Smooth muscle cell of the pulmonary artery (primary cell): ENCODE measurements around the gene PEX16. TPM values are rescaled to one million over a fixed set of nuclear protein-coding genes. Genes with fewer than 3 reads are reported as not detected.

Experiments used
- total RNA-seq: library from RNA; depleted of rRNA; stranded (reverse); fragments of >200 nt; gene quantifications from 2 replicates; pipeline ENCODE4 v1.2.3, GENCODE V29; 2014

Gene PEX16
- total RNA-seq, result 16.4 and 21.6 TPM in 2 replicates

GRCh38 chr11:45917623-45918330, at the start of gene PEX16:
PEX16 (minus strand) TSS chr11:45917877; CDS start chr11:45917811, 66 bp downstream.

GRCh38 chr11:45922425-45923082, 4.9 kb upstream of the PEX16 start, which contains the start of gene LARGE2:
LARGE2 (plus strand) TSS chr11:45922656; CDS start chr11:45922883, 227 bp downstream.

GRCh38 chr11:45906965-45907611, 10.6 kb downstream of the PEX16 start, which contains the start of gene FREY1:
FREY1 (minus strand) TSS chr11:45907271; CDS start chr11:45907245, 26 bp downstream.

GRCh38 chr11:45885274-45885920, 32.3 kb downstream of the PEX16 start, which contains the start of gene MAPK8IP1:
MAPK8IP1 (plus strand) TSS chr11:45885651; CDS start chr11:45885821, 170 bp downstream.

Other genes with a start within 250 kb of the PEX16 start
- gene SLC35C1, start 112.7 kb downstream of the PEX16 start, total RNA-seq, result 13.1 and 17.7 TPM in 2 replicates
- 17.4 and 17.8 TPM in 2 replicates for gene CRY2, start 70.4 kb downstream of the PEX16 start, total RNA-seq
- gene MAPK8IP1, start 32.2 kb downstream of the PEX16 start, total RNA-seq, result 5.8 and 6.5 TPM in 2 replicates
- 1.5 and 1.6 TPM in 2 replicates for gene FREY1, start 10.6 kb downstream of the PEX16 start, total RNA-seq
- not detected in 2 replicates for gene LARGE2, start 4.8 kb upstream of the PEX16 start, total RNA-seq
- gene PHF21A, start 203.6 kb upstream of the PEX16 start, total RNA-seq, result 18.2 and 21.9 TPM in 2 replicates